Raji (cell line): ENCODE results near the gene FLRT2.

Experiments
- POLR2A ChIP-seq: IDR thresholded peaks from 2 replicates; pipeline ENCODE4 v1.6.1; 2011; ENCODE audit warnings: low read depth, low read length, control low read depth; ENCODE audit not compliant: insufficient read depth

Gene FLRT2

DNA sequence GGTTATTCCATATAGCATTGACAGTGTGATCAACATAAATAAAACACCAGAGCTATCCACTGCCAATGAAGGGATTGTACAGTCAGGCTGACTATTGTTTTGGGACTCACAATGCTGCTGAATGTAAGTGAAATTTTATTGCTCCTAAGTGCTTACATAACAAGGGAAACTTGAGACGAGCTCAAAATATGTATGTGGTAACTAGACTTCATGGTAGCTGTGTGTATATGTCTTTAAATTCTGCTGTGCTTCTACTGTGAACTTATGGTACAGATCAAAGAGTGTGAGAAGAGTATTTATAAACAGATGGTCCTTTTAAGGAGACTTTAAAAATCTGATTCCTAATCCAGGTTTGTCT lies 6.9 kb downstream of the FLRT2 start:
- no peak for TF ChIP-seq POLR2A

DNA sequence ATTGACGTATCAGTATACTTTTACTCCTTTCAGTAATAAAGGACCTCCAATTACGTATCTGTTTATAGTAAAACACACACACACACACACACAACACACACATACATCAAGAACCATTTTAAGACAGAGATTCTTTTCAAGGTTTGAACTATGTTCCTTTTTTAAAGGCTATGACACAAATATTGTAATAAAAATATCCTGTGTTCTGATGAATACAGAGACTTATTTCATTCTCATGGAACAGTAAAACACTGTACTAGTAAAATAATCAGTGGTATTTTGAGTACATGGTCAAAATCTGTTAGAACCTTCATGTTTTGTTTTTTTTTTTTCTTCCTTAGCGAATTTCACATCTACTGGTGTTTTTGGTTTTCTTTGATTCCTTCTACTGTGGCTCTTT lies 7.6 kb downstream of the FLRT2 start:
- no peak for TF ChIP-seq POLR2A

DNA sequence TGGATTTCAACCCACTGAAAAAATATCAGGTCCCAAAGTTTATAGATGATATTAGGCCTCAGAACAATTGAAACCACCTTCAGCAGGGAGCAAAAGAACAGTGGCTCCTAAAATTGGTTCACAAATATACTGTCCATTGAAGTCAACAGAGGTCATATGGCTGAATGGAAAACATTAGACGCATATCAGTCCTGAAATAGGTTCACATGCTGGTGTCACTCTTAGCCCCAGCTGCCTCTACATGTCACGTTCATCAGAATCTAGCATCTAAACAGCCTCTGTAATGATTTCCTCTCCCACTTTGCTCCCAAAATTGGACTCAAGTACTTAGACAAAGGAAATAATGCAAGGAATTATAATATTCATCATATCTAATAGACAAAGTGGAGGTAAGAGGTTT lies 8.7 kb downstream of the FLRT2 start:
- TF ChIP-seq POLR2A, result no peak

DNA sequence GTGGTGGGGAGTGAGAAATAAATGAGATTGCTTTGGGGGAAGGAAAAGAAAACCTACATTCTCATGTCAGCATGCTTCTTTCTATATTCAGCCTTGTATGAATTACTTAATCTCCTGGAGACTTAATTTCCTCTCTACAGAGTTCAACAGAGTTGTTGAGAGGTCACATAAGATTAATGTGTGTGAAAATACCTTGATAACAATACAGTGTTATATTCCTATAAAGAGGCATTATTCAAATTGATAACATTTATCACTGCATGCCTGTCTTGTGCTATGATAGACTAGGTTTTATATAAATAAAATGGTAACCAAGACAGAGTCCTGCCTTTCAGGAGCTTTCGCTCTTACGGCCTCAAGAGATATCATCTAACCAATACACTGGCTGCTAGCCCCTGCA lies 9.6 kb downstream of the FLRT2 start:
- TF ChIP-seq POLR2A, result no peak

DNA sequence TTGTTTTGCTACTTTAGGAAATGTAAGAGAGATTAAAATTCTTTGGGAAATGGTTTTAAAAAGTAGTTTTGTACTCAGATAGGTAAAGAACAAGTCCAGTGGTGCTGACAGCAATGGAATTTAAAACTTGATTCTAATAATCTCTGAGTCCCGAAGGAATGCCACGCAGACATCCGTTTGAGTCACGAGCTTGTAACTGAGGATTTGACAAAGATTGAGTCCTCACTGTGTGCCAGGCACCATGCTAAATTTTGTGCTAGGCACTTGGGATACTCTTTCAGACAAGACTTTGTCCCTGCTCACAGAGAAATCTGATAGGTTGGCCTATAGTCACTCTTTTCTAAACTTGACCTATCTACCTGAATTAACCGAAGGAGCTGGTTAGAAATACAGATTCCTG lies 12.7 kb downstream of the FLRT2 start:
- TF ChIP-seq POLR2A, result no peak

DNA sequence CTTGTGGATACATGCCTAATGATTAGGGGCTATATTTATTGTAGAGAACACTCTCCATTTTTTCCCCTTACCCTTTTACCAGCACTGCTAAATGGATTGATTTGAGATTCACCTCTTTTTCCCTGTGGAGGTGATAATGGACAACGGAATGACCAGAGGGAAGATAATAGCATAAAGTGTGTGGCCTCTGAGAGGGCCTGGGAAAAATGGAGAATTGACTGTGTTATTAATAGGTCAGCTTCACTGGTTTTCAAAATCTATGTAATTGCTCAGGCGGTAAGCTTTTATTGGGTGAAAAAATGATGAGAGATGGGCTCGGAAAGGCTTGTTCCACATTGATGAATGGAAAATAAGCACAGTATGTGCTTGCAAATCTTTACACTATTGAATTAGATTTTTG lies 15.8 kb downstream of the FLRT2 start:
- no peak for TF ChIP-seq POLR2A

DNA sequence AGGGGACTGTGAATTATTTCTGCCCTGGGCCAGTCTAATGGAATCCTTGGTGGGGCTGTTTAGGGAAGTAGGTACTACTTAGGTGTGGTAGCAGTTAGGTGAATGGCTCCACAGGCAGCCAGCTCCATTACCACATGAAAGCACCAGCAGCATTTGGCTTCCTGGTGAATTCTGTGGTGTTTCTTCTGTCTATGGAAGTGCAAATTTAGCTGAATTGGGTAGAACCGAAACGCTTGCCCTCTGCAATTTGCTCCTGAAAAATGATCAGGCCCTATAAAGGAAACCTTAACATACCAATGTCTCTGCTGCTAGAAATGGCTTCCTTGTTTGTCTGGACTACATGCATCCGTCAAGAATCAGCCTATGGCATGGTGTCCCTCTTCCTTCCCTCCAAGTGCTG lies 16.4 kb downstream of the FLRT2 start:
- no peak for TF ChIP-seq POLR2A

DNA sequence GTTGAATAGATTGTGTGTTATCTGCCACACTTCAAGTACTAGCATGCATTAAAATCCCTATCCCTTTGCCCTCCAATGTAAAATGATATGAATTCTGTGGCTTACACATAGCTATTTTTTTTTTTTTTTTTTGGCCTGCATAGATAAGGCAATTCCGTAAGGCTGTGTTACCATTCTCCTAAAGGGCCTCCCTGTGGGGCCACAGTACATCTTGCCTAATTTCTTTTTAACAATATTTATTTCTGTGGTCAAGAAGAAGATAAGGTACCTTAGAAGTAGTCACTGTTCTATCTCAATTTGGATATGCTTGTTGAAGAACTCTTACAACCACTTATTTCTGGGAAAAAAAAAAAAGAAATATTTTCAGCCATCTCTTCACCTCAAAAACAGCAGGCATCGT lies 19.8 kb downstream of the FLRT2 start:
- TF ChIP-seq POLR2A, result no peak

DNA sequence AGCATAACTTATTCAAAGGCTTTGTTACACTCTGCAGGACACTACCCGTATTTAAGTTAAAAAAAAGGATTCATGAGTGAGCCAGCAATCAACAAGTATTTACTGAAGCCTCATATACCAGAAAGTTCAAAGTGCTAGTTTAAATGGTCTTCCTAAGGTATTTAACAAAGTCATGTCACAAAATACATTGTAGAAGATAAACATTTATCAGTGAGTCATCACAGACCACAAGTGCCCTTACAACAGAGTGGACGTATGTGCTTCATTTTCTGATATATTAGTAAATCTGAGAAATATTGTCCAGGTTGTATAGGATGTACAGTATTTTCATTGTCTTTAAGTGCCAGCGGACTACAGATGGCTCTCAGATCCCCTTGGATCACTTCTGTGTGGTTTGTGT lies 24.2 kb downstream of the FLRT2 start:
- no peak for TF ChIP-seq POLR2A

DNA sequence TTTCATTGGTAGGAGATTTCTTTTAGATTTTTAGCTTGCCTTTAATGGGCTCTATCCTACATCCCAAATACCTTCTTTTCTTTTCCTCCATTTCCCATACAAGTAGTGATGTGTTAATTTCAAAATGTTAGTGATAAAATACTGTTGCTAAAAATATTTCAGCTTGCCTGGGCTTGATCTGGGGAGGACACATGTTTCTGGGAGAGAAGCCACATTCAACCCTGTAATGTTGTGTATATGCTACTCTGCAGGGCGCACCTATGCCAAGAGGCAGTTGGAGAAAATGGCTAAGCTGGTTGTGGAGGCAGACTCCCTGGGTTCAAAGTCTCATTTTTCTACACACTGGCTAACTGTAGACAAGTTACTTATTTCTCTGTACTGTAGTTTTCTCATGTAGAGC lies 26.3 kb downstream of the FLRT2 start:
- TF ChIP-seq POLR2A, result no peak

DNA sequence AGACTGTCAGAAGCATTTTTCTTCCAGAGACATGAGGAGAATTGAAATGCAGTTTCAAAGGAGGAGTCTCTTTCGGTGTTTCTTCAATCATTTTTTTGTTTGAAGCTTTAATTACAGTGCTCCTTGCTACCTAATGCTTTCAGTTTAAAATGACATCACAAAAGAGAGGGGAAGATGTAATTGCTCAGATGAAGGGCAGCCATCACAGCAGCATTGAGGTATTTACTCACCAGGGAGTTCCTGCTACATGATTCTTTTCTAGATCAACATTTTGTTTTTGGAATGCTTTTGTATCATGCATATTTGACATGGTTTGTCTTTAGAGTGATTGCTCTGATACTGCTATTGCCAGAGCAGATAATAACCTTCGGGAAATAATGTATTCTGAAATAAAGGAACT lies 28.6 kb downstream of the FLRT2 start:
- TF ChIP-seq POLR2A, result no peak

DNA sequence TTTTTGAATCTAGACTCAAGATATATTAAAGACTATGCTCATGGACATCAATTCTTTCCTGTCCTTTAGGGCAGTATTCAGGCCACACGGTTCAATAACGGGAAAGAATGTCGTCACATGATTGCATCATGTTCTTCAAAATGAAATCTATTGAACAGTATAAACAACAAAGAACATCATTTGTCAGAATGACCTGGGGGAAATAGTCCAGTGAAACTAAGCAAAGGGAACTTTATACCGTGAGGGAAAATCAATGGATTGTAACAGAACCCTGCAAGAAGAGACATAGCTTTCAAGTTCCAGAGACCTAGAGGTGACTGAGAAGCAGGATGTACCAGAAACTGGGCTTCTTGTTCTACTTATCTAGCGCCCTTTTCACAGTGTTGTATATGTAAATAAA lies 32.7 kb downstream of the FLRT2 start:
- no peak for TF ChIP-seq POLR2A

DNA sequence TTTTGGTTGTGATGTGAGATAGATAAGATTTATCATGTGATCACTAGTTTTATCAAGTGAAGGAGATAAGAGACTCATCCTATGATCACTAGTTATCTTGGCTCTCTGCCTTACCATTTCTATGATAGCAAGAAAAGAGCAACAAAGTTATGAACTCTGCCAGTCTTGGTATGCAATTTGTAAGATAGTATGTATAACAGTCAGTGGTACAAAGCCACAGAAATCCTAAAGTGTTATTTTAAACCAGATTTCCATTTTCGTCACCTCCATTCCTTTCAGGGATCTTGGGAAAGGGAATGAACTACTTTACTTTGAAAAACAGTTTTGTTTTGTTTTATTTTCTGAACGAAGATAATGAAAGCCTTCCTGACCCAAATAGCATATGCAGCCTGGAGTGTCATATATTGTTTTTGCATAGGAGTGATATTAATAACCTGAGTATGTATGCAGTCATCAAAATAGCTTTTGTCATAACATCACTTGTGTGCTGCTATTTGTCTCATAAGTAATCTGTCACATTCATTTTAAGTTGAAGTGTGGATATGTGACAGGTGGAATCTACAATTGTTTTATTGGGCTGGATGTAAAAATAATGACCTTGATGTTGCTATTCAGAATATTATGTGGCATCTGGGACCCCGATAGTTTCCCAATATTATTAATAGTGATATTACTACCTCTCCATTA lies 35.0 kb downstream of the FLRT2 start:
- TF ChIP-seq POLR2A, result no peak

DNA sequence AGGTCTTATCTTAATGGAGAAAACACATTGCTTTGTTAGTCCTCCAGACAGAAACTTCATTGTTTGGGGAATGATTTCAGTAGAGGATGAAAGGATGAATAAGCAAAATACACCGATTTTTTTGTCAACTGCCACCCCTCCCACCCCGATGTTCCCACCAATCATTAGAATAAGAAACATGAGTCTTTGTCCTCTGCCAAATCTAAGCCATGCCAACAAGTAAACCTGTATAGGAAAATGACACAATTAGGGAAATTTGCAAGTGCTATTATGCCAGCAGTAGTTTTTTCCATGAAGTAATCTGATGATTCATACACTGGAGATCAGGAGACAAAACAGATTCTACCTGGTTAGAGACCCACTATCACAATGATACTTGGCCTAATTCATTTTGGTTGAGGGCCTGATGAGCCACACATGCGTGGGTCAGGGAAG lies 35.9 kb downstream of the FLRT2 start:
- TF ChIP-seq POLR2A, result no peak

DNA sequence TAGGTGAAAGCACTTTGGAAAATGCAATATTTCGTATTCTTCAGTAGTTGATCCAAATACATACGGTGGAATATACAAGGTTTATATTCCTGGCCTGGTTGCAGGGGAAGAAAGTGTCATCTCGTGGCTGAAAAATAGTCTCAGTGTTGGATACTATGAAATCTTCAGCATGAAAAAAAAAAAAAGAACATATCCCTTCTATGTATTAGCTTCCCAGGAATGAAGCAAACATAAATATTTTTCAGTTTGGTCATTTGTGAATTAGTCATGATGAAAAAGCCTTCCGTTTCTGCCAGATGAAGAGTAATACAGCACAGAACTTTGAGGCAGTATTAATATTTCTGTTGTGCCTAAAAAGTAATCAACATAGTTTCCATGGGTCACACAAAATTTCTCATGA lies 36.7 kb downstream of the FLRT2 start:
- TF ChIP-seq POLR2A, result no peak

DNA sequence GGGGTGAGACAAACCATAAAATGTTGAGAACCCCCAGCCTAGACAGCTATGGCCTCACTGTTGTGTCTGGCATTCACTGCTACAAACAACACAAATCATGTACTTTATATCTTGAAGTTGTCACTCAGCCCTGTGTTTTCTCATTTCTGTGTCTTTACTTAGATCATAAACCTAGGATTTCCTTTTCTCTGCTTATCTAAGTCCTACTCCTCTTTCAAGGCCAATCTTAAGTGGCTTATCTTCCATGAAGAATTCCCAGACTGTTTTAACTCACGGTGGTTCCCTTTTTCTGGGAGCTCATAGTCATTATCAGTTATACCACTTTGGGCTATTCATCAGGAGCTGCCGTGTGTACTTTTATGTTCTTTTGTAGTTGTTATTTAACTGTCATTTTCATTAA lies 42.1 kb downstream of the FLRT2 start:
- TF ChIP-seq POLR2A, result no peak

DNA sequence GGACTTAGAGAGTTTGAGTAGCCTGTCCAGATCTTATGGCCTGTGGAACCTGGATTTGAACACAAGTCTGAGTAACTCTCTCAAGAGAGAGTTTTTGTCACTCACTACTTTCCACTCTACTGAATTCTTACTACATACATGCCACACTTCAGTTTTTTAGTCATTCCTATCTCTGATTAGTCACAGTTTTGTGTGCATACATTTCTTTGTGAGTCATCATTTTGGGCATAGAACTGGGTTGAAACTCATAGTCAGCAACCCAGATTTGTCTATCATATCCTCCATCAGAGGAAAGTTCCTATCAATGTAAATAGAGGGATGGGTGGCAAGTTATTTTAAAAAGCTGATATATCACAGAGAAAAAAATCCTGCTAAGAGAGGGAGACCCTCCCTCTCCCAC lies 42.9 kb downstream of the FLRT2 start:
- no peak for TF ChIP-seq POLR2A
